ENCODE results near the gene NDUFAF2.
"Not testable (repeated sequence)": the region's sequence is repeated elsewhere in the genome, so short reads cannot be mapped to it uniquely, and the experiment has no call there.

The NDUFAF2 gene

GRCh38 chr5:61052882-61053281, 107.9 kb downstream of the NDUFAF2 start:
- no peak for DNase-seq

GRCh38 chr5:61053937-61054336, 108.9 kb downstream of the NDUFAF2 start:
- no peak for DNase-seq

GRCh38 chr5:61055434-61056006, 110.5 kb downstream of the NDUFAF2 start:
- DNase-seq, result peak; percentile 61

GRCh38 chr5:61059499-61059898, 114.5 kb downstream of the NDUFAF2 start:
- DNase-seq, result no peak

GRCh38 chr5:61069150-61069549, 124.1 kb downstream of the NDUFAF2 start:
- no peak for DNase-seq

GRCh38 chr5:61071526-61071925, 126.5 kb downstream of the NDUFAF2 start:
- DNase-seq, result no peak

- DNase-seq, result no peak
Observed at GRCh38 chr5:61076626-61077025, 131.6 kb downstream of the NDUFAF2 start.

GRCh38 chr5:61081741-61082140, 136.7 kb downstream of the NDUFAF2 start:
- DNase-seq, result no peak

- no peak for DNase-seq
Observed at GRCh38 chr5:61082516-61083280, 137.7 kb downstream of the NDUFAF2 start.

- DNase-seq, result no peak
Observed at GRCh38 chr5:61084658-61085057, 139.7 kb downstream of the NDUFAF2 start.

GRCh38 chr5:61085885-61086284, 140.9 kb downstream of the NDUFAF2 start:
- DNase-seq, result no peak

GRCh38 chr5:61087921-61088320, 142.9 kb downstream of the NDUFAF2 start:
- DNase-seq, result no peak

GRCh38 chr5:61089351-61089750, 144.3 kb downstream of the NDUFAF2 start:
- DNase-seq, result no peak

- DNase-seq, result not testable (repeated sequence)
Observed at GRCh38 chr5:61093046-61093771, 148.2 kb downstream of the NDUFAF2 start.

- DNase-seq, result no peak
Observed at GRCh38 chr5:61097465-61097864, 152.5 kb downstream of the NDUFAF2 start.

GRCh38 chr5:61098251-61098995, 153.4 kb downstream of the NDUFAF2 start:
- no peak for DNase-seq

GRCh38 chr5:61100437-61100836, 155.4 kb downstream of the NDUFAF2 start:
- DNase-seq, result no peak

- no peak for DNase-seq
Observed at GRCh38 chr5:61114441-61114840, 169.4 kb downstream of the NDUFAF2 start.

GRCh38 chr5:61115968-61116367, 171.0 kb downstream of the NDUFAF2 start:
- no peak for DNase-seq

GRCh38 chr5:61119066-61119465, 174.1 kb downstream of the NDUFAF2 start:
- no peak for DNase-seq

- DNase-seq, result no peak
Observed at GRCh38 chr5:61120534-61120933, 175.5 kb downstream of the NDUFAF2 start.

- no peak for DNase-seq
Observed at GRCh38 chr5:61123145-61123544, 178.1 kb downstream of the NDUFAF2 start.

GRCh38 chr5:61130289-61130688, 185.3 kb downstream of the NDUFAF2 start:
- no peak for DNase-seq
